WTC11 (cell line): ENCODE measurements around the gene SHQ1.
"Not testable (repeated sequence)": the region's sequence is repeated elsewhere in the genome, so short reads cannot be mapped to it uniquely, and the experiment has no call there.

ENCODE experiments used
- CREB1 ChIP-seq: sonication (generic); formaldehyde crosslinking; IDR thresholded peaks from 2 replicates; pipeline ENCODE4 v1.8.0; 2023; ENCODE audit warnings: mild to moderate bottlenecking, missing genetic modification reagents
- CTCF ChIP-seq: fragments of 200-600 bp; IDR thresholded peaks from 2 replicates; pipeline ENCODE4 v1.8.0; 2022; ENCODE audit warnings: antibody characterized with exemption
- E2F5 ChIP-seq: sonication (generic); formaldehyde crosslinking; IDR thresholded peaks from 2 replicates; pipeline ENCODE4 v1.8.1; 2022; ENCODE audit warnings: mild to moderate bottlenecking, moderate library complexity, missing genetic modification reagents
- GABPB1 ChIP-seq: sonication (generic); formaldehyde crosslinking; IDR thresholded peaks from 2 replicates; pipeline ENCODE4 v1.8.1; 2023; ENCODE audit warnings: mild to moderate bottlenecking, missing genetic modification reagents
- JUN ChIP-seq: sonication (generic); formaldehyde crosslinking; IDR thresholded peaks from 2 replicates; pipeline ENCODE4 v1.8.0; 2023; ENCODE audit warnings: mild to moderate bottlenecking, missing genetic modification reagents
- SP1 ChIP-seq: sonication (generic); formaldehyde crosslinking; conservative IDR thresholded peaks from 2 replicates; pipeline ENCODE4 v1.8.1; 2022; ENCODE audit warnings: missing genetic modification reagents
- TP53 ChIP-seq: sonication (generic); formaldehyde crosslinking; IDR thresholded peaks from 2 replicates; pipeline ENCODE4 v1.8.1; 2023; ENCODE audit warnings: mild to moderate bottlenecking, missing genetic modification reagents
- USF2 ChIP-seq: sonication (generic); formaldehyde crosslinking; IDR thresholded peaks from 2 replicates; pipeline ENCODE4 v1.8.1; 2023; ENCODE audit warnings: mild to moderate bottlenecking, missing genetic modification reagents, moderate library complexity
- ZNF232 ChIP-seq: sonication (generic); formaldehyde crosslinking; IDR thresholded peaks from 2 replicates; pipeline ENCODE4 v1.8.0; 2022; ENCODE audit warnings: mild to moderate bottlenecking, missing genetic modification reagents
- ZNF512 ChIP-seq: sonication (generic); formaldehyde crosslinking; IDR thresholded peaks from 2 replicates; pipeline ENCODE4 v1.8.1; 2022; ENCODE audit warnings: missing genetic modification reagents, borderline replicate concordance

- TF ChIP-seq CTCF; CREB1 (CRISPR knock-in tag); GABPB1 (CRISPR knock-in tag); E2F5 (CRISPR knock-in tag); TP53 (CRISPR knock-in tag); SP1 (CRISPR knock-in tag); ZNF232 (CRISPR knock-in tag); ZNF512; JUN (CRISPR knock-in tag); USF2: not testable (repeated sequence)
Measured at GRCh38 chr3:72735072-72735471, 113.2 kb downstream of the SHQ1 start.
